Mesenchymal stem cell (in vitro differentiated cells and primary cell): ENCODE measurements around the gene PCDHB16.
"Not testable (repeated sequence)": the region's sequence is repeated elsewhere in the genome, so short reads cannot be mapped to it uniquely, and the experiment has no call there.

Experiments used
- DNase-seq: peaks from one replicate; pipeline ENCODE4 v3.0.0-alpha.2; 2013
- H2AFZ ChIP-seq: one replicate; pipeline ENCODE4 v1.6.1; 2013; ENCODE audit warnings: low read depth, mild to moderate bottlenecking, control low read depth, inconsistent platforms, low read length, moderate library complexity
- H2AK5ac ChIP-seq: 2 replicates; pipeline ENCODE4 v1.6.1; 2013; ENCODE audit warnings: low read length, moderate library complexity, mild to moderate bottlenecking, inconsistent platforms; ENCODE audit not compliant: severe bottlenecking
- H2BK120ac ChIP-seq: one replicate; pipeline ENCODE4 v1.6.1; 2013; ENCODE audit warnings: low read depth, mild to moderate bottlenecking, inconsistent platforms, low read length, moderate library complexity
- H2BK12ac ChIP-seq, 2 experiments: one replicate each; pipeline ENCODE4 v1.6.1; 2013; ENCODE audit warnings: inconsistent platforms in 2 of 2, low read length in 2 of 2, mild to moderate bottlenecking in 2 of 2, moderate library complexity in 2 of 2, control low read depth in 1 of 2
- H2BK15ac ChIP-seq: one replicate; pipeline ENCODE4 v1.6.1; 2013; ENCODE audit warnings: mild to moderate bottlenecking, low read depth, inconsistent platforms; ENCODE audit not compliant: poor library complexity, severe bottlenecking
- H2BK5ac ChIP-seq: 2 replicates; pipeline ENCODE4 v1.6.1; 2013; ENCODE audit warnings: low read depth, mild to moderate bottlenecking, low read length, control low read depth, inconsistent platforms; ENCODE audit not compliant: poor library complexity, severe bottlenecking
- H3K14ac ChIP-seq, 2 experiments: one replicate each; pipeline ENCODE4 v1.6.1; 2013; ENCODE audit warnings: inconsistent platforms in 2 of 2, low read length in 2 of 2, control low read depth in 1 of 2, mild to moderate bottlenecking in 1 of 2, moderate library complexity in 1 of 2
- H3K18ac ChIP-seq, 2 experiments: one replicate each; pipeline ENCODE4 v1.6.1; 2013; ENCODE audit warnings: inconsistent platforms in 2 of 2, low read length in 2 of 2, control low read depth in 1 of 2, low read depth in 1 of 2, mild to moderate bottlenecking in 1 of 2
- H3K23ac ChIP-seq, 2 experiments: one replicate each; pipeline ENCODE4 v1.6.1; 2013; ENCODE audit warnings: inconsistent platforms in 2 of 2, low read length in 2 of 2, mild to moderate bottlenecking in 2 of 2, moderate library complexity in 2 of 2, control low read depth in 1 of 2
- H3K27ac ChIP-seq: 2 replicates; pipeline ENCODE4 v1.5.1; 2013; ENCODE audit warnings: mild to moderate bottlenecking, moderate library complexity, low read length, control low read depth, inconsistent platforms; ENCODE audit not compliant: poor library complexity, severe bottlenecking
- H3K27me3 ChIP-seq, 2 experiments: 2 replicates each; pipeline versions ENCODE4 v1.6.1 to v1.7.0; 2013; ENCODE audit warnings: low read length in 2 of 2, mild to moderate bottlenecking in 2 of 2, moderate library complexity in 2 of 2, control low read depth in 1 of 2, inconsistent platforms in 1 of 2; ENCODE audit not compliant: control insufficient read depth in 1 of 2, insufficient read depth in 1 of 2
- H3K36me3 ChIP-seq, 2 experiments: 2 replicates each; pipeline versions ENCODE4 v1.6.1 to v1.7.0; 2013; ENCODE audit warnings: low read length in 2 of 2, control low read depth in 1 of 2, inconsistent platforms in 1 of 2, low read depth in 1 of 2, mild to moderate bottlenecking in 1 of 2; ENCODE audit not compliant: insufficient read depth in 2 of 2, control insufficient read depth in 1 of 2
- H3K4ac ChIP-seq, 2 experiments: one replicate each; pipeline ENCODE4 v1.6.1; 2013; ENCODE audit warnings: inconsistent platforms in 2 of 2, low read length in 2 of 2, mild to moderate bottlenecking in 2 of 2, moderate library complexity in 2 of 2, control low read depth in 1 of 2, low read depth in 1 of 2
- H3K4me1 ChIP-seq: 2 replicates; pipeline ENCODE4 v1.6.1; 2013; ENCODE audit warnings: low read depth, low read length, control low read depth; ENCODE audit not compliant: control insufficient read depth, insufficient read depth
- H3K4me2 ChIP-seq: 2 replicates; pipeline ENCODE4 v1.6.1; 2013; ENCODE audit warnings: low read length, mild to moderate bottlenecking, inconsistent platforms; ENCODE audit not compliant: poor library complexity, severe bottlenecking
- H3K4me3 ChIP-seq, 2 experiments: 2 replicates each; pipeline versions ENCODE4 v1.5.1 to v1.7.0; 2013; ENCODE audit warnings: low read length in 2 of 2, mild to moderate bottlenecking in 2 of 2, control low read depth in 1 of 2, low read depth in 1 of 2; ENCODE audit not compliant: insufficient read depth in 1 of 2
- H3K79me1 ChIP-seq: replicated peaks from 2 replicates; pipeline ENCODE4 v1.6.1; 2013; ENCODE audit warnings: mild to moderate bottlenecking, control low read depth, low read length, inconsistent platforms; ENCODE audit not compliant: poor library complexity, severe bottlenecking
- H3K9ac ChIP-seq: 2 replicates; pipeline ENCODE4 v1.7.0; 2013; ENCODE audit warnings: mild to moderate bottlenecking, low read length, moderate library complexity
- H3K9me3 ChIP-seq: 2 replicates; pipeline ENCODE4 v1.7.0; 2013; ENCODE audit warnings: mild to moderate bottlenecking, low read length; ENCODE audit not compliant: control insufficient read depth
- H4K8ac ChIP-seq: one replicate; pipeline ENCODE4 v1.6.1; 2013; ENCODE audit warnings: inconsistent platforms, mild to moderate bottlenecking, low read length, moderate library complexity
- H4K91ac ChIP-seq: one replicate; pipeline ENCODE4 v1.6.1; 2013; ENCODE audit warnings: mild to moderate bottlenecking, low read length, inconsistent platforms
- WGBS: methylation state at CpG from one replicate; pipeline ENCODE4 v1.1.7; 2013; ENCODE audit warnings: mixed read lengths; 5-methylcytosine and 5-hydroxymethylcytosine counted together

Gene PCDHB16

GRCh38 chr5:141152096-141152495, 30.1 kb upstream of the PCDHB16 start:
- H3K18ac ChIP-seq, H3K79me1 ChIP-seq, H3K23ac ChIP-seq, H3K4ac ChIP-seq, H2AFZ ChIP-seq, H3K4me3 ChIP-seq, H3K27ac ChIP-seq, H4K91ac ChIP-seq, H2BK12ac ChIP-seq, H3K14ac ChIP-seq, H2BK120ac ChIP-seq, DNase-seq, H2BK15ac ChIP-seq, H3K4me1 ChIP-seq, H2BK5ac ChIP-seq, H4K8ac ChIP-seq, H2AK5ac ChIP-seq, H3K36me3 ChIP-seq, H3K9ac ChIP-seq, H3K27me3 ChIP-seq, H3K4me2 ChIP-seq: not testable (repeated sequence)
- 96% methylated on average over 32 of the region's 36 CpGs for WGBS
- peaks cover 70% of the 10 kb centered on the region for H3K9me3 ChIP-seq

- H3K9ac ChIP-seq: no peak overlapping the region
- WGBS: 82% methylated on average over 21 of the region's 21 CpGs
Observed at GRCh38 chr5:141155540-141156374, 26.4 kb upstream of the PCDHB16 start.

DNA sequence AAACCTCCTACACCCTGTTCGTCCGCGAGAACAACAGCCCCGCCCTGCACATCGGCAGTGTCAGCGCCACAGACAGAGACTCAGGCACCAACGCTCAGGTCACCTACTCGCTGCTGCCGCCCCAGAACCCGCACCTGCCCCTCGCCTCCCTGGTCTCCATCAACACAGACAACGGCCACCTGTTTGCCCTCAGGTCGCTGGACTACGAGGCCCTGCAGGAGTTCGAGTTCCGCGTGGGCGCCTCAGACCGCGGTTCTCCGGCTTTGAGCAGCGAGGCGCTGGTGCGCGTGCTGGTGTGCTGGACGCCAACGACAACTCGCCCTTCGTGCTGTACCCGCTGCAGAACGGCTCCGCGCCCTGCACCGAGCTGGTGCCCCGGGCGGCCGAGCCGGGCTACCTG, 24.8 kb upstream of the PCDHB16 start:
- not testable (repeated sequence) for H3K27me3 ChIP-seq, H4K8ac ChIP-seq, H3K4ac ChIP-seq, H2BK15ac ChIP-seq, H2BK5ac ChIP-seq, H2AFZ ChIP-seq, H2BK120ac ChIP-seq, H4K91ac ChIP-seq, H3K14ac ChIP-seq, H3K4me1 ChIP-seq, H3K36me3 ChIP-seq, H3K4me3 ChIP-seq, H2BK12ac ChIP-seq, H2AK5ac ChIP-seq, H3K4me2 ChIP-seq, H3K27ac ChIP-seq, H3K9ac ChIP-seq, DNase-seq, H3K18ac ChIP-seq, H3K23ac ChIP-seq, H3K79me1 ChIP-seq
- peaks cover 62% of the 10 kb centered on the region for H3K9me3 ChIP-seq
- WGBS: 91% methylated on average over 12 of the region's 38 CpGs

More at GRCh38 chr5:141155540-141156374, 26.4 kb upstream of the PCDHB16 start:
- no peaks in the 10 kb centered on the region for H3K4me1 ChIP-seq
- H2BK5ac ChIP-seq: no peak overlapping the region
- H2BK12ac ChIP-seq: no peak overlapping the region
- no peak overlapping the region for H3K18ac ChIP-seq
- no peak overlapping the region for H2BK15ac ChIP-seq
- H3K23ac ChIP-seq: no peak overlapping the region
- no peaks in the 10 kb centered on the region for H3K36me3 ChIP-seq
- H3K4me3 ChIP-seq: no peak overlapping the region
- H3K9me3 ChIP-seq: peaks cover 55% of the 10 kb centered on the region
- H3K14ac ChIP-seq: no peak overlapping the region
- H4K8ac ChIP-seq: no peak overlapping the region
- H3K27me3 ChIP-seq: no peaks in the 10 kb centered on the region
- no peak overlapping the region for H2BK120ac ChIP-seq
- H2AK5ac ChIP-seq: no peak overlapping the region
- H4K91ac ChIP-seq: no peak overlapping the region
- no peak for DNase-seq
- no peak overlapping the region for H3K27ac ChIP-seq
- no peaks in the 10 kb centered on the region for H3K79me1 ChIP-seq
- no peak overlapping the region for H3K4ac ChIP-seq
- no peak overlapping the region for H2AFZ ChIP-seq
- H3K4me2 ChIP-seq: no peak overlapping the region

DNA sequence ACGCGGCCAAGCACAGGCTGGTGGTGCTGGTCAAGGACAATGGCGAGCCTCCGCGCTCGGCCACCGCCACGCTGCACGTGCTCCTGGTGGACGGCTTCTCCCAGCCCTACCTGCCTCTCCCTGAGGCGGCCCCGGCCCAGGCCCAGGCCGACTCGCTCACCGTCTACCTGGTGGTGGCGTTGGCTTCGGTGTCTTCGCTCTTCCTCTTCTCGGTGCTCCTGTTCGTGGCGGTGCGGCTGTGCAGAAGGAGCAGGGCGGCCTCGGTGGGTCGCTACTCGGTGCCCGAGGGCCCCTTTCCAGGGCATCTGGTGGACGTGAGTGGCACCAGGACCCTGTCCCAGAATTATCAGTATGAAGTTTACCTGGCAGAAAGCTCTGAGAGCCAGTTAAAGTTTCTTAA, 24.3 kb upstream of the PCDHB16 start:
- not testable (repeated sequence) for H4K91ac ChIP-seq, H3K4me3 ChIP-seq, H3K14ac ChIP-seq, H3K27me3 ChIP-seq, H3K79me1 ChIP-seq, H3K23ac ChIP-seq, H3K27ac ChIP-seq, H2BK5ac ChIP-seq, H2AFZ ChIP-seq, H3K4ac ChIP-seq, DNase-seq, H4K8ac ChIP-seq, H3K9ac ChIP-seq, H3K4me1 ChIP-seq, H3K36me3 ChIP-seq, H2BK120ac ChIP-seq, H3K4me2 ChIP-seq, H2BK15ac ChIP-seq, H2BK12ac ChIP-seq, H3K18ac ChIP-seq, H2AK5ac ChIP-seq
- WGBS: 90% methylated on average over 18 of the region's 28 CpGs
- H3K9me3 ChIP-seq: peaks cover 59% of the 10 kb centered on the region
